Astrocyte of the spinal cord (primary cell): Measurements from ENCODE around the gene GRB10.
A peak's percentile ranks its signal among the peaks of the same experiment; 100 is the strongest.
"Not testable (repeated sequence)": the region's sequence is repeated elsewhere in the genome, so short reads cannot be mapped to it uniquely, and the experiment has no call there.

Experiments
- DNase-seq: peaks from one replicate; pipeline ENCODE4 v3.0.0; 2011; ENCODE audit warnings: low read depth, low spot score
- H3K4me3 ChIP-seq: 2 replicates; pipeline ENCODE4 v1.5.1; 2011; ENCODE audit warnings: low read depth, mild to moderate bottlenecking, low read length, moderate library complexity
- CTCF ChIP-seq: IDR thresholded peaks from 2 replicates; pipeline ENCODE4 v1.5.1; 2012; ENCODE audit warnings: low read depth, mild to moderate bottlenecking, low read length, inconsistent platforms
- in situ Hi-C: cut with HindIII; loops from 2 replicates; pipeline ENCODE4 v1.10.0; 2017; ENCODE audit warnings: low sequenced_read_pairs

GRB10 gene

DNA sequence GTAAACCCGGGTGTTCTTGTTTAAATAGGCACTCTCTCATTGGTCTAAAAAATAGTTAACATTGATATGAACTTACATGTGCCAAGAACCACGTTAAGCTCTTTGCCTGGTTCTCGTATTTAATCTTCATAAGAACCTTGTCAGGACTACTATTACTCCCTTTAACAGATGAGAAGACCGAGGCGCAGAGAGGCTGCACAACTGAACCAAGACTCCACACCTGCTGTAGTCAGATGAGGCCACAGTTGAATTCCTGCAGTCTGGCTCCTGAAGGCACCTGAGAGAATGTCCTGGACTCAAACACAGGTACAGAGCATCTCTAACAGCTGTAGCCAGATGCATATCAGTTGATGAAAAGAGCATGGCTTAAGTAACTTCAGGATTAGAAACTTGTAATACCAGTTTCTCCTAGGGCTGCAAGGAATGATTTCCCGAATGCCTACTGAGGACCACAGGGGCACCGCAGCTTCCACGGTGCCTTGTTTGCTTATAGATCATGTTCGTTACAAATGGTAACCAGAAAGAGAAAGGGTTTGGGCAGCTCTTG is 227.0 kb downstream of the GRB10 start:
- no peak for DNase-seq
- H3K4me3 ChIP-seq: no peak overlapping the region
- no peak for TF ChIP-seq CTCF
- in situ Hi-C loops: no loop called here

DNA sequence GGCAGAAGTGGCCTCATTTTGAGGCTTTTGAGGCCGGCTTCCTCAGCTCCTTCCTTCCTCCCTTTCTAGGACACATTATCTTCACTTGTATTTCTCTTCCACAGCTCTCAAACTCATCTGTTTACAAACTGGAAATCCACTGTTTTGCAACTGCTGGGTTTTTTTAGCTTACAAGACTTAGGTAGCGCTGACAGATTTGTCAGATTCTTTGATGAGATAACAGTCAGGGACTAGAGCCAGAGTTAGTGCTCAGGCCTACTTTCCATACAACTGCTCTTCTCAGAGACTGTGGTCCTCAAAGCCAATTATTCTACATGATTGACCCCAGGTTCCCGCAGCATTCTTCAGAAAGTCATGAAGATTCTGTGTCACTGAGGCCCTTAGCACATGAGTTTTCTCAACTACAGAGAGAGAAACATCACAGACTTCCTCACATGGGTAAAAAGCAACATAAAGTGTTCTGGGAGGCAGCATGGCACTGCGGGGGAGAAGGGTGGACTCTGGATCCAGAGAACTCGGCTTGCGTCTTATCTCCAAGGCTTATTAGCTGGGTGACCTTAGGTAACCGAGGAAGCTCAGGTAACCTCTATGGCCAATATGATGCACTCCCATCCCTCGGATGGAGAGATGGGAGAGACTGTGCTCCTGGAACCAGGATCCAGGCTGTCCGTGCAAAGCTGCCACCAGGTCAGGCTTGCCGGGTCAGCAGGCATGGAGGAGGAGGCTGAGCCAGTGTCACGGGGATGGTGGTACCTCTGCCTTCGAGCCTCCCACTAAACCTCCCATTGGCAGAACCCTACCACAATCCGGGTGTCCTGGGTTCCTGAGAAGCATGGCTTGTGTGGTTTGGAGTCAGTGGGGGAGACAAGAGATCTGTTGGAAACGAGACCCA is 228.0 kb downstream of the GRB10 start:
- H3K4me3 ChIP-seq: no peak overlapping the region
- DNase-seq: no peak
- TF ChIP-seq CTCF: no peak
- in situ Hi-C loops: no loop called here

GRCh38 chr7:50553973-50554372 is 228.7 kb downstream of the GRB10 start:
- TF ChIP-seq CTCF: no peak
- in situ Hi-C loops: no loop called here
- H3K4me3 ChIP-seq: no peak overlapping the region
- DNase-seq: no peak

- TF ChIP-seq CTCF: no peak
- in situ Hi-C loops: no loop called here
- no peak overlapping the region for H3K4me3 ChIP-seq
- DNase-seq: peak; percentile 51
Measured at GRCh38 chr7:50552921-50553320, 229.8 kb downstream of the GRB10 start.

DNA sequence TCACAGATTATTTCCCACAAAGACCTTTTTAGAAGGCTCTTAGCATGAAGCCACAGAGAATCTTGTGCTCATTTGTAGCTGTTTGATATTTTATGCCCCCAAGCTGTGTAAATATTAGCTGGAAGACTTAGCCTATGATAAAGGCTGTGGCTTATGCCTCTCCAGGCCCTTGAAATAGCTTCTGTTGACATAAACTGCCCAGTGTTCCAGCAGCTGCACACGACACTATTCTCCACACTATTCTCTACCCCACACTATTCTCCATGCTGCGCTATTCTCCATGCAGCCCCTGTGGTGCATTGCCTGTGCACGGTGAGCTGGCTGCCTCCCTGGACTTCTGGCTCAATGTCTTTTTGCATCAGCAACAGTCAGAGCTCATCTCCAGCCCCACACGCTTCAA is 230.6 kb downstream of the GRB10 start:
- no peak for DNase-seq
- no peak overlapping the region for H3K4me3 ChIP-seq
- in situ Hi-C loops: no loop called here
- no peak for TF ChIP-seq CTCF

DNA sequence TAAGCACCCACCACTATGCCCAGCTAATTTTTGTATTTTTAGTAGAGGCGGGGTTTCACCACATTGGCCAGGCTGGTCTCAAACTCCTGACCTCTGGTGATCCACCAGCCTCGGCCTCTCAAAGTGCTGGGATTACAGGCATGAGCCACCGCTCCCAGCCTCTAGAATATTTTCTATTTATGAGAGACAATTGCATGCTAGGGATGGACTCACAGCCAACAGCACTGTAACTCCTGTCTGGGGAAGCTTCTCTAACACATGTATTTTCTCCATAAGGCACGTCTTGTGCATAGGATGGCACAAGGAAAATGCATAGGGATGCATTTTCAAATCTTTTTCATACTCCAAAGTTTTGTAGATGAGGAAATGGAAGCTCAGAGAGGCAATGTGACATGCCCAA is 237.1 kb downstream of the GRB10 start:
- in situ Hi-C loops, DNase-seq, H3K4me3 ChIP-seq: not testable (repeated sequence)

DNA sequence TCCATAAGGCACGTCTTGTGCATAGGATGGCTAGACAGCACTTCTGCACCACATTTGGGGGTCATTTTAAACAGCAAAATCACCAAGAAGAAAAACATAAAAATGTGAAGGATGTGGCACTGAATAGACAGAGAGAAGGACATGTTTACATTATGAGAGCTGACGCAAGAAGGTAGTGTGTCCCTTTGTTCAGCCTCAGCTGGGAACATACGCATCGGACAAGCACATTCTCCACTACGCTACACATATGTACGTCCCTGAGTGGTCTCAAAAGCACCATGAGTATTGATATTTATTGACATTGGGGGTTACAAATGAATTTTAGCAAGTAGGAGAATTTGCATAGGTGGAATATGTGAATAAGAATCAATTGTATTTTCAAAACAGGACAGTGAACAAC is 237.7 kb downstream of the GRB10 start:
- no peak overlapping the region for H3K4me3 ChIP-seq
- TF ChIP-seq CTCF: no peak
- in situ Hi-C loops: no loop called here
- DNase-seq: no peak
